GM12892 (cell line): ENCODE data around the gene ACAT2.

Experiments used
- POLR2A ChIP-seq: IDR thresholded peaks from 2 replicates; pipeline ENCODE4 v1.6.1; 2011; ENCODE audit warnings: low read depth, low read length, control low read depth
- POLR2AphosphoS5 ChIP-seq: IDR thresholded peaks from 2 replicates; pipeline ENCODE4 v1.6.1; 2011; ENCODE audit warnings: low read depth, low read length, control low read depth

DNA sequence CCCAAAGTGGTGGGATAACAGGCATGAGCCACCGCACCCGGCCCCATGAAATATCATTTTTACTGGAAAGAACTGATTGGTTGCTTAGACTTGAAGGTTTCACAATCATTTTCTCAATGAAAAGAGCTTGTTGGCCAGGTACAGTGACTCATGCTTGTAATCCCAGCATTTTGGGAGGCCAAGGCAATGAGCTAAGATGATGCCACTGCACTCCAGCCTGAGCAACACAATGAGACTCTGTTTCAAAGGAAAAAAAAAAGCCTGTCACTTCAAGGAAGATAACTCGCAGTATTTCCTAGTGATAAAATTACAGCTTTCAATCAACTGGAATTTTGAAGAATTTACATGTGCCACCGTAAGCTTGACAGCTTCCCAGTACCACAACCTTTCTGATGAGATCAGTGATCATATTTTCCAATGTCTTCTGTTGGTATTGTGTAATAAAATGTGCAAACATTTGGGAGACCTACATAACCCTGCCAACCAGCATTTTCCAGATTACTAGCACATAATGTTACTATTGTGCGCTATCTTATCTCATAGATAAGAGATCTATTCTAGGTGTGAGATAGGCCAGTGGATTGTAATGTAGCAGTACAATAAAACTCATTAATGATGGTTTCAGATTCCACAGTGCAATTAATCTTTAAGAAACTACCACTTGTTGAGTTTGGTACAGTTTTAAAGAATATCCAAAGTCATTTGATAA, 45.5 kb downstream of the ACAT2 start:
- no peak for TF ChIP-seq POLR2A
- TF ChIP-seq POLR2AphosphoS5 = no peak
